ENCODE data around the gene WSCD2. TPM values are rescaled to one million over a fixed set of nuclear protein-coding genes. Genes with fewer than 3 reads are reported as not detected.

The WSCD2 gene
- total and polyA plus RNA-seq, 8 donors, result 0.25 to 6.7 (median 1.4) TPM; not detected in 3

DNA sequence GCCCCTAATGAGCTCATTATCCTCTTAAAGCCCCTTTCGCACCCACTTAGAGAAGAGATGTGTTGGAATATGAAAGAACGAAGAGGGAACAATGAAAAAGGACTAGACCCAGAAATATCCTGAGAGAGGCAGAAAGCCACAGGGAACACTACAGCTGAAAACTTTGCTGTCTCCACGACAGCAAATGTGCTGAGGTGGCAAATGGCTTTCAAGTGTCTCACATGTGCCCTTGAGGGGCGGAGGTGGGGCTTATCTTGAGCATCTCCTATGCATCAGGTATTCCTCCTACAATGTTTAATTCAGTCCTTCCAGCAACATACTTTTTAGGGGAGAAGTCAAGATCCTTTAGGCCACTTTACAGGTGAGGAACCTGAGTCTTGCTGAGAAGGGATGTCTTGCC, 62.9 kb downstream of the WSCD2 start:
- no peaks in the 10 kb centered on the region for H3K9me3 ChIP-seq
- peaks cover 0 to 6% (median 0%) of the 10 kb centered on the region in 3 donors for H3K27me3 ChIP-seq
- no peak for TF ChIP-seq POLR2AphosphoS5 (IDR thresholded peaks at IDR 0.05)
- TF ChIP-seq POLR2A (IDR thresholded peaks at IDR 0.05), result no peak
- TF ChIP-seq CTCF (IDR thresholded peaks at IDR 0.05), result no peak
- TF ChIP-seq EP300 (IDR thresholded peaks at IDR 0.05), result no peak
- H3K27ac ChIP-seq, result no peak overlapping the region
- peaks cover 0 to 10% (median 2%) of the 10 kb centered on the region in 4 donors for H3K4me1 ChIP-seq
- no peak for DNase-seq
- 38 to 53% (median 51%) methylated on average over 4 of the region's 4 CpGs for WGBS, 5 donors
- H3K36me3 ChIP-seq, result peaks cover 0 to 3% (median 0%) of the 10 kb centered on the region in 4 donors
- no peak overlapping the region for H3K4me3 ChIP-seq
- intact Hi-C loops (cut with DNase I; ENCODE audit: low total_unique reads), result no loop called here

GRCh38 chr12:108193493-108193892, 64.4 kb downstream of the WSCD2 start:
- no peak for DNase-seq
- Histone ChIP-seq H3K4me1 (peaks cover 0 to 10% (median 2%) of the 10 kb centered on the region in 4 donors), H3K4me3 (no peak overlapping the region), H3K9me3 (no peaks in the 10 kb centered on the region), H3K36me3 (peaks cover 0 to 3% (median 0%) of the 10 kb centered on the region in 4 donors), H3K27ac (no peak overlapping the region), H3K27me3 (peaks cover 0 to 6% (median 0%) of the 10 kb centered on the region in 3 donors)
- TF ChIP-seq POLR2AphosphoS5 (IDR thresholded peaks at IDR 0.05), result no peak
- intact Hi-C loops (cut with DNase I; ENCODE audit: low total_unique reads), result no loop called here
- 70 to 78% (median 76%) methylated on average over 5 of the region's 5 CpGs for WGBS, 5 donors

DNA sequence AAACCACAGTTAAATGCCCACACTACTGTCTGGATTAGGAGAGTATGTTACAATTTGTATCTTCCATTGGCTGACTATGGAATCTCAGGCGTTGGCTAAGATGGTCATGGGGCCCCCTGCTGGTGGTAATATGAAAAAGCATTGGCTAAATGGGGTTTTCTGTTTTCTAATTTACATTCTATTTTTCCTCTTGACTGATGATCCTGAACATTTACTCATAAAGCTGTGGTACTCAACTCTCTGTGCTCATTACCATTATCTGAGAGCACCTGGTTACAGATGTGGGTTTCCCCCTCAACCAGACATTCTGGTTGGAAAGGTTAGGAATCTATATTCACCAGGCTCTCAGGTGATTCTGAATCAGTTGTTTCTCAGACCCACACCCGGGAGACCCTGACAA, 64.8 kb downstream of the WSCD2 start:
- Histone ChIP-seq H3K27ac (no peak overlapping the region), H3K27me3 (peaks cover 0 to 6% (median 0%) of the 10 kb centered on the region in 3 donors), H3K9me3 (no peaks in the 10 kb centered on the region), H3K36me3 (peaks cover 0 to 3% (median 0%) of the 10 kb centered on the region in 4 donors), H3K4me1 (peaks cover 0 to 10% (median 2%) of the 10 kb centered on the region in 4 donors), H3K4me3 (no peak overlapping the region)
- peak in 1 of 2 donors; percentile 67 for DNase-seq
- TF ChIP-seq POLR2A (IDR thresholded peaks at IDR 0.05), result no peak
- peak in 4 of 7 experiments; percentile 52 to 65 (median 63) for TF ChIP-seq CTCF (IDR thresholded peaks at IDR 0.05)
- intact Hi-C loops (cut with DNase I; ENCODE audit: low total_unique reads), result no loop called here
- 14 to 36% (median 28%) methylated on average over 2 of the region's 2 CpGs for WGBS, 5 donors

GRCh38 chr12:108194585-108194984, 65.5 kb downstream of the WSCD2 start:
- no peak overlapping the region for H3K27ac ChIP-seq
- H3K4me3 ChIP-seq, result no peak overlapping the region
- peaks cover 0 to 3% (median 0%) of the 10 kb centered on the region in 4 donors for H3K36me3 ChIP-seq
- intact Hi-C loops (cut with DNase I; ENCODE audit: low total_unique reads), result no loop called here
- H3K9me3 ChIP-seq, result no peaks in the 10 kb centered on the region
- H3K4me1 ChIP-seq, result peaks cover 0 to 10% (median 2%) of the 10 kb centered on the region in 4 donors
- TF ChIP-seq EP300 (IDR thresholded peaks at IDR 0.05) (no peak), POLR2A (IDR thresholded peaks at IDR 0.05) (no peak), CTCF (IDR thresholded peaks at IDR 0.05) (no peak), POLR2AphosphoS5 (IDR thresholded peaks at IDR 0.05) (no peak)
- H3K27me3 ChIP-seq, result peaks cover 0 to 6% (median 0%) of the 10 kb centered on the region in 3 donors
- WGBS, 5 donors, result 56 to 70% (median 64%) methylated on average over 1 of the region's 1 CpG
- DNase-seq, result no peak

GRCh38 chr12:108196319-108196718, 67.2 kb downstream of the WSCD2 start:
- peaks cover 0 to 3% (median 0%) of the 10 kb centered on the region in 4 donors for H3K36me3 ChIP-seq
- no peaks in the 10 kb centered on the region for H3K4me1 ChIP-seq
- H3K27me3 ChIP-seq, result peaks cover 0 to 6% (median 0%) of the 10 kb centered on the region in 3 donors
- no peak for DNase-seq
- H3K4me3 ChIP-seq, result no peak overlapping the region
- intact Hi-C loops (cut with DNase I; ENCODE audit: low total_unique reads), result no loop called here
- WGBS, 5 donors, result 77 to 100% (median 91%) methylated on average over 1 of the region's 1 CpG
- H3K27ac ChIP-seq, result no peak overlapping the region
- TF ChIP-seq EP300 (IDR thresholded peaks at IDR 0.05), result no peak
- no peak for TF ChIP-seq POLR2AphosphoS5 (IDR thresholded peaks at IDR 0.05)
- no peak for TF ChIP-seq CTCF (IDR thresholded peaks at IDR 0.05)
- TF ChIP-seq POLR2A (IDR thresholded peaks at IDR 0.05), result no peak
- no peaks in the 10 kb centered on the region for H3K9me3 ChIP-seq

Data from stomach (tissue), 9 donors.